Adrenal gland (tissue), 12 donors: ENCODE data around the gene ABHD3. TPM values are rescaled to one million over a fixed set of nuclear protein-coding genes. Genes with fewer than 3 reads are reported as not detected.
A peak's percentile ranks its signal among the peaks of the same experiment; 100 is the strongest.
"Not testable (repeated sequence)": the region's sequence is repeated elsewhere in the genome, so short reads cannot be mapped to it uniquely, and the experiment has no call there.

ENCODE experiments used
- DNase-seq, 7 donors: peaks; one replicate each; pipeline ENCODE4 v3.0.0-alpha.2; 2019 to 2020
- H3K27ac ChIP-seq, 5 donors: fragments of 200-600 bp; sonication (generic) in 4 of 5; 1 replicate in 3 of 5; 2 replicates in 2 of 5; pipeline versions ENCODE4 v1.5.1 to v1.8.0; 2016 to 2020; ENCODE audit warnings: mild to moderate bottlenecking in 1 of 5
- H3K27me3 ChIP-seq: fragments of 200-600 bp; 2 replicates; pipeline ENCODE4 v1.8.0; 2021
- H3K36me3 ChIP-seq, 2 donors: fragments of 200-600 bp; replicated peaks in 1 of 2; 1 replicate in 1 of 2; 2 replicates in 1 of 2; pipeline versions ENCODE4 v1.5.1 to v1.8.0; 2018 to 2022
- H3K4me1 ChIP-seq, 2 donors: fragments of 200-600 bp; replicated peaks in 1 of 2; 1 replicate in 1 of 2; 2 replicates in 1 of 2; pipeline versions ENCODE4 v1.5.1 to v1.8.0; 2018 to 2021
- H3K4me3 ChIP-seq, 4 donors: fragments of 200-600 bp; sonication (generic) in 3 of 4; one replicate each; pipeline ENCODE4 v1.5.1; 2016 to 2018
- H3K9me3 ChIP-seq, 3 donors: fragments of 200-600 bp; sonication (generic) in 1 of 3; replicated peaks in 1 of 3; 1 replicate in 2 of 3; 2 replicates in 1 of 3; pipeline versions ENCODE4 v1.5.1 to v1.8.0; 2016 to 2021
- CTCF ChIP-seq, 6 experiments: fragments of 450-650 bp in 4 of 6; fragments of 200-600 bp in 2 of 6; sonication (generic) in 1 of 6; IDR thresholded peaks; 1 replicate in 5 of 6; 2 replicates in 1 of 6; pipeline versions ENCODE4 v1.5.1 to v1.8.0; 2016 to 2021; ENCODE audit warnings: antibody characterized with exemption in 6 of 6, mild to moderate bottlenecking in 2 of 6, moderate library complexity in 1 of 6
- POLR2A ChIP-seq, 2 donors: fragments of 450-650 bp; IDR thresholded peaks; one replicate each; pipeline ENCODE4 v1.6.1; 2017; ENCODE audit warnings: antibody characterized with exemption in 2 of 2, mild to moderate bottlenecking in 2 of 2, moderate library complexity in 1 of 2
- WGBS, 4 donors: extraction: QIAGEN DNeasy Blood & Tissue Kit in 2 of 4; methylation state at CpG; one replicate each; pipeline versions ENCODE4 v1.1.5 to v1.1.7; 2013 to 2017; 5-methylcytosine and 5-hydroxymethylcytosine counted together
- intact Hi-C, 2 donors: fragments of 100-400 bp; cut with DNase I; formaldehyde crosslinking; loops; one replicate each; pipeline versions ENCODE4 v1.14.1 to v1.15.0; 2022 to 2023
- polyA plus RNA-seq, 3 donors: library from polyadenylated mRNA; stranded (reverse); fragments of 200-250 nt in 2 of 3; fragments of 350-450 nt in 1 of 3; fragmentation: Illumina TruSeq in 1 of 3; extraction: RNeasy Lipid Tissue Mini Kit (QIAGEN cat#74804) in 1 of 3; gene quantifications; one replicate each; pipeline ENCODE4 v1.2.3, GENCODE V29; 2013 to 2014
- total RNA-seq, 9 donors: library from RNA; depleted of rRNA in 4 of 9; stranded (reverse); fragments of >200 nt in 4 of 9; fragments of 120-200 nt in 1 of 9; fragmentation: NEBNext Ultra II Directional in 1 of 9; extraction: Animal tissue kit (Norgen Biotek cat#: 25700) in 1 of 9; gene quantifications; one replicate each; pipeline versions ENCODE4 v1.1.0 to v1.2.4, GENCODE V29; 2013 to 2023
- donor health status: healthy with polysubstance abuse.
- donor health status: Bipolar disorder and iron deficiency.
- donor health status: DM: yes; HTN: yes; CAD: no.
- donor health status: DM: no; HTN: no; CAD: no.
- donor health status: DM: no; HTN: no; CAD: no.
- donor health status: DM: yes; HTN: yes; CAD: no.

Gene ABHD3
- total and polyA plus RNA-seq, 12 donors: 2.6 to 25.2 (median 10.4) TPM

GRCh38 chr18:21741312-21741561, 36.7 kb upstream of the ABHD3 start:
- H3K27me3 ChIP-seq: no peaks in the 10 kb centered on the region
- TF ChIP-seq POLR2A (IDR thresholded peaks at IDR 0.05) (no peak), CTCF (IDR thresholded peaks at IDR 0.05) (no peak)
- peak overlapping the region; percentile 5 to 95 (median 66) for H3K4me3 ChIP-seq
- WGBS, 4 donors: 0 to 2% (median 1%) methylated on average over 3 to 39 of the region's 41 CpGs; no CpG with 5 or more reads in 1 of the 4 donors
- peak overlapping the region; percentile 62 to 98 (median 97) for H3K27ac ChIP-seq
- intact Hi-C loops: loop anchor here in 1 of 2 donors (10.0 kb wide), 1 partner anchor 54 kb away; no protein-coding TSS in a partner anchor
- peaks cover 7 to 23% of the 10 kb centered on the region in 2 donors for H3K4me1 ChIP-seq
- no peaks in the 10 kb centered on the region for H3K36me3 ChIP-seq
- no peak for DNase-seq
- no peaks in the 10 kb centered on the region for H3K9me3 ChIP-seq

GRCh38 chr18:21740538-21741311, 36.2 kb upstream of the ABHD3 start, which contains the start of gene MIB1:
Gene MIB1, plus strand, starts transcription at chr18:21740792. Its CDS starts 792 bp downstream, at chr18:21741584.
- Histone ChIP-seq H3K27ac (peak within 1 kb of the TSS; percentile 62 to 98 (median 97)), H3K9me3 (no peaks in the 10 kb centered on the region), H3K4me3 (peak within 1 kb of the TSS; percentile 5 to 95 (median 66)), H3K4me1 (peaks cover 7 to 23% of the 10 kb centered on the region in 2 donors), H3K36me3 (no peaks in the 10 kb centered on the region), H3K27me3 (no peaks in the 10 kb centered on the region)
- 0 to 1% (median 0%) methylated on average over 22 to 76 of the region's 76 CpGs for WGBS, 4 donors
- DNase-seq: peak; percentile 97 to 99 (median 99)
- intact Hi-C loops: loop anchor here in 1 of 2 donors (10.0 kb wide), 1 partner anchor 54 kb away; no protein-coding TSS in a partner anchor
- TF ChIP-seq POLR2A (IDR thresholded peaks at IDR 0.05) (peak; percentile 62 to 67), CTCF (IDR thresholded peaks at IDR 0.05) (no peak)

GRCh38 chr18:21739604-21740537, 35.3 kb upstream of the ABHD3 start:
- Histone ChIP-seq H3K27ac (peak overlapping the region in 4 of 5 donors; percentile 16 to 98 (median 64)), H3K9me3 (no peaks in the 10 kb centered on the region), H3K4me1 (peaks cover 7 to 23% of the 10 kb centered on the region in 2 donors), H3K4me3 (peak overlapping the region in 2 of 4 donors; percentile 41 to 95), H3K36me3 (no peaks in the 10 kb centered on the region), H3K27me3 (no peaks in the 10 kb centered on the region)
- TF ChIP-seq POLR2A (IDR thresholded peaks at IDR 0.05): no peak
- no peak for TF ChIP-seq CTCF (IDR thresholded peaks at IDR 0.05)
- WGBS, 4 donors: 47 to 53% (median 51%) methylated on average over 21 of the region's 21 CpGs
- intact Hi-C loops: loop anchor here in 1 of 2 donors (10.0 kb wide), 1 partner anchor 55 kb away; no protein-coding TSS in a partner anchor
- peak in 4 of 7 donors; percentile 13 to 56 (median 24) for DNase-seq

GRCh38 chr18:21736926-21737325, 32.4 kb upstream of the ABHD3 start:
- DNase-seq, H3K4me3 ChIP-seq, H3K36me3 ChIP-seq, H3K27ac ChIP-seq, H3K4me1 ChIP-seq, H3K9me3 ChIP-seq, intact Hi-C loops, H3K27me3 ChIP-seq: not testable (repeated sequence)
- 90 to 97% (median 94%) methylated on average over 4 of the region's 4 CpGs for WGBS, 4 donors
